ENCODE results near the gene LHFPL3.

The LHFPL3 gene

DNA sequence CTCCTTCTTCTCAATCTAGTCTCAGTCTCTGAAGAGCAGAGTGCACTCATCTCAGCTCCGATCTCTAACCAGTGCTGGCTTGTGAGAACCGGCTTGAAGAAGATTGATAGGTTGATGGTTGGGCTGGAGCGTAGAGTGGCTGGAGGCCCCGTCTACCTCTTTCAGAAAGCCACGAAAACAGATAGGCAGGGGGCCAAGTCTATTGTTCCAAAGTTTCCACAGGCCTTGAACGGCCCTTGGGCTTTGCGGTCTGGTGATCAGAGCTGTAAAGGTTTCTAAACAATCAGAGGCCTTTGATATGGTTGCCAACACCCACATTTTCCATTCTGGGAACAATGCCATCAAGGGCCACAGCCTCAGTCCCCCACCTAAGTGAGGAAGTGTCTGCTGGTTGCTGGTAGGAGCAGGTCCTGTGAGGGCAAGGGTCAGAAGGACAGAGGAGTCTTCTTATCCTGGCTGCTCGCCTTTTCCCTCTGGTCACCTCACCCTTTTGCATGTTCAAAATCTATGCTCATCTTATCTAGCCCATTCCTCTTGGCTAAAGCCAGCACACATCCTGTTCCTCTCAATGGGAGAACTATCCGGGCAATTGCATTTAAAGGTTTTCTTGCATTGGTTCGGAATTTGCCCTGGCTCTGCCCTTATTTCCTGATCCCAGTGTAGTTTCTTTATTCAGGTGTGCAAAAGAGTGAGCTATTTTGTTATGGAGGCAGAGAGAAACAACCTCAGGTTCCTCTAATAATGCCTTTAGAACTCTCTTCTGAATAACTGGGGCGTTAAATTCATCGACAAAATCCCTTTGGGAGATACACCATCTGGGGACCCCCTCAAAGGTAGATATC, 615.3 kb downstream of the LHFPL3 start:
- peak; percentile 87 for DNase-seq

DNA sequence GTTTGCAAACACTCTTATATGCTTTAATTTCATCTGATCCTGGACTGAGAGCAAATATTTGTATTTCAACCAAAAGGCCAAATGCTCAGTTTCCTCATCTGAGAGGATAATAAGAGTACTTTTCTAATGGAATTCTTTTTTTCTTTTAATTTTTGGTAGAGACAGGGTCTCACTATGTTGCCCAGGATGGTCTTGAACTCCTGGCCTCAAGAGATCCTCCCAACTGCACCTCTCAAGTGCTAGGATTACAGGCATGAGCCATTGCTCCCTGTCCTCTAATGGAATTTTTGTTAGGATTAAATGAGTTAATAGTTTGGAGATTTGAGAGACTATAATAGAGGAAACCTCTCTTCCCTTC, 617.2 kb downstream of the LHFPL3 start:
- no peak for DNase-seq

DNA sequence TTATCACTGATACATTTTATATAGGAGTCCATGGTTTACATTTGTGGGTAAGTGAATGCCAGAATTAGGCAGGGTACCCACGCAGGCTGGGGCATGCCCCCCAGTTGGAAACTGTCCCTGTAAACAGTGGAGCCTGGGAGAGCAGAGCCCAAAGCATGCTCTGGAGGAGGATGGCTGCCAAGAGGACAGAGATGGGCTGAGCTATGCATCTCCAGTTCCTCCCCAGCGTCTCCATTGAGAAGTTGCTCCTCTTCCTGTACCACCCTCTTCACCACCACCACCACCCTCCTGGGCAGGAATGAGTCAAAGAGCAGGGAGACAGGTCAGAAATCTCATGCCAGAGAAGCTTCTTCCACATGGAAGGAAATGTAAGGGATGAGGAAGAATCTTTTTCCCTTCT, 617.9 kb downstream of the LHFPL3 start:
- DNase-seq = no peak

DNA sequence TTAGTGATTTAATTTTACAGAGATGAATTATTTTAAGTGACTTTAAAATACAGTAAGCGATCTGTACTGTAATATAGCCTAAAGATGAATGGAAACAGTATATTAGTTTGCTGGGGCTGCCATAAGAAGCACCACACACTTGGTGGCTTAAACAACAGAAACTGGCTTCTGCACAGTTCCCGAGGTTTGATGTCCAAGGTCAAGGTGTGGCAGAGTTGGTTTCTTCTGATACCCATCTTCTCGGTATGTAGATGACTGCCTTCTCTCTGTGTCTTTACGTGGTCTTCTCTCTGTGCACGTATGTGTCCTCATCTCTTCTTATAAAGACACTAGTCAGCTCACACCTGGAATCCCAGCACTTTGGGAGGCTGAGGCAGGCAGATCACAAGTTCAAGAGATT, 621.6 kb downstream of the LHFPL3 start:
- no peak for DNase-seq

DNA sequence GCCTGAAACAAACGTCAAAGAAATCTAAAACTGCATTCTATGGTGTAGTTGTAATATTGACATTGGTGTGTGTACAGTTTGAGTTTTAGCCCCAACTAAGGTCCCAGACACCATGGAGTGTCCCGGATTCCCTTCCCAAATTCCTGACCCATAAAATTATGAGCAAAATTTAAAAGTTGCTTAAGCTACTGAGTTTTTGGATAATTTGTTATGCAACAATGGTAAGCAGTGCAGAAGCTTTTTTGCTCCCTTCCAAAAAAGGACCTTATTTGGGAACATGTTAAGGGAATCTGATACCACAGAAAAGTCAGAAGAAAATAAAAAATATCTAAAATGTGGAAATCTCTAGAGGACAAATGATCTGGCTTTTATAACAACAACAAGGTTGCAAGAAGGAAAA, 622.4 kb downstream of the LHFPL3 start:
- DNase-seq = no peak

DNA sequence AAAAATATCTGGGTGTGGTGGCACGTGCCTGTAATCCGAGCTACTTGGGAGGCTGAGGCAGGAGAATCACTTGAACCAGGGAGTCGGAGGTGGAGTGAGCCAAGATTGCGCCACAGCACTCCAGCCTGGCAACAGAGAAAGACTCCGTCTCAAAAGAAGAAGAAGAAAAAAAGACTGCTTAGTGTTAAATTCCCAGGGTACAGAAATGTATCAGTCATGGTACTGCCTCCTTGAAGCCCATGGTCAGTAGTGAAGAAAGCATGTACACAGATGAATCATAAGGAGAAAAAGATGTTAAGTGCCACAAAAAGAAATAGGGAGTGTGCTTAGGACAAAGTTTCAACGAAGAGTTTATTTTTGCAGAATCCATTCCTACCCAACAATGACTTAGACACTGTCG, 623.1 kb downstream of the LHFPL3 start:
- no peak for DNase-seq

DNA sequence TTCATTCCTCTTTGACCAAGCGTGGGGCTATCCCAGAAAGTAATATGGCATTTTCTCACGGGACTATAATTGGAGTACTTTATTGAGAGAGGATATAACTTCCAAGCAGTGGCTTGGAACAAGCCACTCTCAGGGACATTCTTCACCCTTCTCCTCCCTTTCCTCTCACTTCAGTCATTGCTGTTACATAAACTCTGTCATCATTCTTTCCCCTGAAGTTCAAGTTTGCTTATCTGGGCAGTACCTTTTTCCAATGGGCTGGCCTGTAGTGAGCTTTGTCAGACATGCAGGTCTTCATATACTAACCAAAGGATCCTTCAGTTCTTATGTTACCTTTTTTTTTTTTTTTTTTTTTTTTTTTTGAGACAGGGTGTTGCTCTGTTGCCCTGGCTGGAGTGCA, 626.9 kb downstream of the LHFPL3 start:
- no peak for DNase-seq
